Kidney tubule cell (primary cell): ENCODE results near the gene KRTAP4-9.
A peak's percentile ranks its signal among the peaks of the same experiment; 100 is the strongest.
"Not testable (repeated sequence)": the region's sequence is repeated elsewhere in the genome, so short reads cannot be mapped to it uniquely, and the experiment has no call there.

Experiments
- DNase-seq: peaks from one replicate; pipeline ENCODE4 v3.0.0-alpha.2; 2018; ENCODE audit warnings: low spot score

The KRTAP4-9 gene

DNA sequence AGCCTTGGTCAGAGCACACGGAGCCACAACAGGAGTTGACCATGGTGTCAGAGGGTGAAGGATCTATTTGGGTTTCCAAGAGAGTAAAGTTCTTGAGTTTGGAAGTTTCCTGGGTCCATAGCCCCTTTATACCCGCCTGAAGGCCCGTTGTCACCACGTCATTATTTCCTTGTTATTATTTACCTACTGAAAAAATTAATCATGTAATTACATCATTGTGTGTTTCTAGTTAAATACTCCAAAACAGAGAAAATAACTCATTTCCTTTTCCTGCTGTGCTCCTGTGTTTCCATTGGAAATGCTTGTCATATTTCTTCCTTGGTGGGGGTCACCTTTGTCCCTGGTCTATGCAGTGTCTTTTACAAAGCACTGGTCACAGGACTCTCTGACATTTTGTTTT, 7.1 kb upstream of the KRTAP4-9 start, which contains the start of gene KRTAP4-8:
Gene KRTAP4-8 (minus strand): TSS at position 101 of the 400 bp plus-strand sequence. CDS start 58 bp downstream, at position 43.
- DNase-seq = no peak

DNA sequence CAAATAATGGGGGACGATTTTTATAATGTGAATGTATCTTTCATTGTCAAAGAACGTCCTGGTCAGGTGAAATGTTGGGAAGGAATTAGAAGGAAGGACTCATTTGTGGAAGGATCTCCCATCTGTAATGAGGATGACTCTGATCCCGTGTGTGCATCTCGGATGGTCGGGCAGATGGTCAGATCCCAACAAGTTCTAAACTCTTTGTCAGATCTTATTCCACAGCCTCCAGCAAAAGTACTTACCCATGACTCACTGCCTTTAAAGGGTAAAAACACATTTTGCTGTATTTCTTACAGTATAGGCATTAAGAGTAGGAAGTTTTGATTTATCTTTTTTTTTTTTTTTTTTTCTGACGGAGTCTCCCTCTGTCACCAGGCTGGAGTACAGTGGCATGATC, 6.7 kb upstream of the KRTAP4-9 start:
- peak; percentile 14 for DNase-seq

GRCh38 chr17:41099682-41100480, 5.3 kb upstream of the KRTAP4-9 start:
- peak; percentile 84 for DNase-seq

DNA sequence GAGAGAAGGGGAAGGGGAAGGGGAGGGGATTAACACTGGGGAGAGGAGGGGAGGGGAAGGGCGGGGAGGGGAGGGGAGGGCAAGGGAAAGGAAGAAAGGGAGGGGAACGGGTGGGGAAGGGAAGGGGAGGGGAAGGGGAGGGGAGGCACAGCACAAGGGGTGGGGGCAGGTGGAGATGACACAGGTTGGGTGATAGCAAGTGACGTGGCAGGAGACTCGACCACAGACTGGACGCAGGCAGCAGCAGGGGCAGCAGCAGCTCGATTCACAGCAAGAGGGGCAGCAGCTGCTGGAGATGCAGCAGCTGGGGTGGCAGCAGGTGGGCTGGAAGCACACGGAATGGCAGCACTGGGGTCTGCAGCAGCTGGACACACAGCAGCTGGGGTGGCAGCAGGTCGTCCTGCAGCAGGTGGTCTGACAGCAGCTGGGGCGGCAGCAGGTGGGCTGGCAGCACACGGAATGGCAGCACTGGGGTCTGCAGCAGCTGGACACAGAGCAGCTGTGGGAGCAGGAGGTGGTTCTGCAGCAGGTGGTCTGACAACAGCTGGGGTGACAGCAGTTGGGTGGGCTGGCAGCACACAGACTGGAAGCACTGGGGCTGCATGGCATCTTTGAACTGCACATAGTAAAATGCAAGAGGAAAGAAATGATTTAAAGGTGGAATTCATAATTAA, 3.5 kb upstream of the KRTAP4-9 start, which contains the start of gene KRTAP4-16:
Gene KRTAP4-16 (minus strand): TSS at position 624 of the 674 bp plus-strand sequence. CDS start 0 bp downstream, at position 624.
- no peak for DNase-seq

DNA sequence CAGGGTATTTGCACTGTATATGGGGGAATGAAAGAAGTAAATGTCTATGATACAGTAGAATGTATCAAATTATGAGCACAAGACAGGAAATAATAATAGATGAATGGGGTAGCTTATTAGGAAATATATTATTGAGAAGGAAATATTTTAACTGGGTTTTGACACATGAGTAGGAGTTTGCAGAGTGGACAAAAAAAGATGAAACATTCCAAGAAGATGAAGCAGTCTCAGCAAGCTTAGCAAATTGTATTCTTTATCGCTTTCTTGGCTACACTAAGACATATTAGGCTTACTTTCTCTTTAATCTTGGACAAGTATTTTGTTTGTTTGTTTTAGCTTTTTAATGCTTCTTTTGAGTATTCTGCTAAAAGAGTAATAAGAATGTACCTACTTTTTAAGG, 1.3 kb upstream of the KRTAP4-9 start:
- DNase-seq = no peak

DNA sequence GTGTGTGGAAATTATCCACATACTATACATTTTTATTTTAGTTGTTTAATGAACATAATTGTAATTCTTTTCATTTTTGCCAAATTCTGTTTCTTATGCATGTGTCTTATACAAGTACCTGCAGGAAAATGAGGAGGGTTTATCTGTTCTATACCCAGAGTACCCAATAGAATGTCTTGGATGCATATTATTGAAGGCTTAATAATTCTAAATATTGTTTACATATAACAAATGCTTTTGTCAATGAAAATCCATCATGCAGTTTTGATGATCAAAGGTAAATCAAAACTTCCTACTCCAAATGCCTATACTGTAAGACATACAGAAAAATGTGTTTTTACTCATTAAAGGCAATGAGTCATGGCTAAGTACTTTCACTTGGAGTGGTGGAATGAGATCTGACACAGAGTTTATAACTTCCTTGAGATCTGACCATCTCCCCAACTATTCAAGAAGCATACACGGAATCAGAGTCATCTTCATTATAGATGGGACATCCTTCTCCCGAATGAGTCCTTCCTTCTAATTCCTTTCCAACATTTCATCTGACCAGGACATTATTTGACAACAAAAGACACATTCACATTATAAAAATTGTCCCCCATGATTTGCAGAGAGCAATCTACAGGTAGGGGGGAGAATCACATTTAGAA, 677 bp upstream of the KRTAP4-9 start:
- DNase-seq = peak; percentile 79

GRCh38 chr17:41107941-41108450, 2.8 kb downstream of the KRTAP4-9 start:
- DNase-seq = peak; percentile 41

DNA sequence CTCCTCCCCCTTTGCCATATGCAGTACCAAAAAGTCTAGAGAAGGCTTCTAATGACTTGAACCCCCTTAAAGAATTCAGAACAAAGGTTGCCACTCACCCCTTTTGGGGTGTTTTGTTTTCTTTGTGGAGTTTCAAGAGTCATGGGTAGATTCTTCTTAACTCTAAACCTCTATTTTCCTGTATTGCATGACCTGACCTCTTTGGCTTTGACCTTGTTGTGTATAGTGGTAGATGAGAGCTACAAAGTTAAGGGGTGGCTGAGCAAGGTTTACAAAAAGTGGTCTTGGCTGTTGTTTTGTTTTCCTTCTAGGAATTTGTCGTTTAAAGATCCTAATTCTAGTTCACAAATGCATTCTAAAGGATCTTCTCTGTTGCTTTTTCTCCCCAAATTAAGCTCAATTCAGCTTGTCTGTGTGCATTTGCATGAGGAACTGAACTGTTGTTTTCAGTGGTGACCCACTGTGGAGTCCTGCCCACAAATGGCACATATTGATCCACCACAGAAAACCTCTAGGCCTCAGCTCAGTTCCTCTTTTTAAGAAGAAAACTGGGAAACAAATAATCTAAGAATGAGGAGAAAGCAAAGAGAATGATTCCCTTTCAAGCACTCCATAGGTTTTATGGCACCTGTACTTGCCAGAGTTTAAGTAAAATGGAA, 3.7 kb downstream of the KRTAP4-9 start:
- DNase-seq = not testable (repeated sequence)

DNA sequence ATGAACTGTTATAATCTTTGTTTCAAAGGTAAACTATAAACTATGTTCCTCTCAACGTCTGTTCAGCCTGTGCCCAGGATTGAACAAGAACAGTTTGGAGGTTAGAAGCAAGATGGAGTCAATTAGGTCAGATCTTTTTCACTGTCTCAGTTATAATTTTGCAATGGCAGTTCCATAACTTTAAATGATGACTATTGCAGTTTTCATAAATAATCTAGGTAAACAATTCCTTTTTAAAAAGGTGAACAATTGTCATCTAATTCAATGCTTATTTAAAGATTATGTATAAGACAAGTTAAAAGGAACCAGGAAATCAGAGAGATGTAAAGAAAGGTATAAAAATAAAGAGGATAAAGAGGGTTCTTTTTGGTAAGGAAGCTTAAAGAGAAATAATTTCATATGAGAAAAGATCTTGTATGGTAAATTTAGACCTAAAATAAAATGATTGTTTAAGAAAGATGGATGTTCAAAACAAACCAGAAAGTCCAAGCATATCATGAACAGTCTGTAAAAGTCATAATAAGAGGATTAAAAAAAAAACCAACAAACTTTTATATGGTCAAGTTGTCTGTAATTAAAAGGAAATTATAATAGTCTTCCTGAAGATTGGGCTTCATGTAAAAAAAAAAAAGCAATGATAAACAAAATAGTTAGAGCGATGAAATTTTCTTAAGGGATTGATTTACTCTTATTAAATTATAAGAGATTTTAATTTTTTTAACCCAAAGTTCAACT, 6.1 kb downstream of the KRTAP4-9 start:
- no peak for DNase-seq

DNA sequence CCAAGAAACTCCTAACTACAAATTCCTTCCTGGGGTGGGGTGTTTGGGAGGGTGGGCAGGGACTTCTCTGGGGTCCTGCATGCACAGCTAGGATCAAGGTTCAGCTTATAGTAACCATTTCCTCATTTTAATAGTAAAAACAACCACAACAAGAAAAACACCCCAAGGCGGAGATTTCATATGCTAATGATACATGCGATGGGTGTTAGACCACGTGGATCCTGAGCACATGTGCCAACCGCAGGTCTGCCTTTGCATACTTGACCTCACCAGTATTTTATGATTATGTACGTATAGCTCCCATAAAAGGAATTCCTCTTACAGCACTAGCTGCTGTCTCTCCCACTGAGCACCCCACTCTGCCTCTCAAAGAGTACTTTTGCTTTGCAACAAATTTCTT, 11.1 kb downstream of the KRTAP4-9 start:
- no peak for DNase-seq

GRCh38 chr17:41117846-41118386, 12.7 kb downstream of the KRTAP4-9 start, which contains the start of gene KRTAP4-11:
Gene KRTAP4-11 (minus strand): TSS chr17:41118373. CDS start chr17:41118315, 58 bp downstream.
- not testable (repeated sequence) for DNase-seq

- no peak for DNase-seq
These were observed 13.5 kb downstream of the KRTAP4-9 start for GRCh38 chr17:41118721-41119120.

- DNase-seq = not testable (repeated sequence)
These were observed 14.8 kb downstream of the KRTAP4-9 start for GRCh38 chr17:41119696-41120690.

DNA sequence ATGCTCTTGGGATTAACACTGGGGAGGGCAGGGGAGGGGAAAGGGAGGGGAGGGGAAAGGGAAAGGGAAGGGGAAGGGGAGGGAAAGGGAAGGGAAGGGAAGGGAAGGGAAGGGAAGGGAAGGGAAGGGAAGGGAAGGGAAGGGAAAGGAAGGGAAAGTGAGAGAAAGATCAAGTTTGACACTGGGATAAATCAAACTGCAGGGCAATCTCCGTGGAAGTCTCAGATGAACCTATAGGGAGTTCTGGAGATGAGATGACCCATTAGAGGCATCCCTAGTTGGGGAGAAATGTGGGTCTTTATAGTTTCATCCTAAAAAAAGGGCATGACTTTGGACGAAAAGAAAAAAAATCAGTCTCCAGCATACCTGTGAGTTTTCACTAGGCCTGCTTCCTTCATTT, 16.6 kb downstream of the KRTAP4-9 start:
- DNase-seq = no peak

GRCh38 chr17:41123292-41123990, 18.3 kb downstream of the KRTAP4-9 start:
- not testable (repeated sequence) for DNase-seq

GRCh38 chr17:41123991-41124371, 18.8 kb downstream of the KRTAP4-9 start, which contains the start of gene KRTAP4-12:
Gene KRTAP4-12 (minus strand): TSS chr17:41124182. CDS start chr17:41124122, 60 bp downstream.
- not testable (repeated sequence) for DNase-seq

DNA sequence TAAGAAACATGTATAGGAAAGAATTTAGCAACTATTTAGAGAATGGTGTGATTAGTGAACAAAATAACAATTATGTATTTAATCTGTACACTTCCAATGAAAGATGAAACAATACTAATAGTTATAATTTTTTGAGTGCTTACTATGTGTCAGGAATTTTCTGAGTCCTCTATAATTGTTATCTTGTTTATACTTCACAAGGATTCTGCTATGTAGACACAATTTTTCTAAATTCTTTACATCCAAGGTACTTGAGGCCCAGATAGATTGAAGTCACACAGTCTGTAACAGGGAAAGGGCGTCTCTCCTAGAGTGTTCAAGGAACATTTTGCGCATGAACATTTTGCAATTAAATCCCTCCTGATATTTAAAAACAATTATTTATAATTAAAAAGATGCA, 19.9 kb downstream of the KRTAP4-9 start:
- DNase-seq = no peak

DNA sequence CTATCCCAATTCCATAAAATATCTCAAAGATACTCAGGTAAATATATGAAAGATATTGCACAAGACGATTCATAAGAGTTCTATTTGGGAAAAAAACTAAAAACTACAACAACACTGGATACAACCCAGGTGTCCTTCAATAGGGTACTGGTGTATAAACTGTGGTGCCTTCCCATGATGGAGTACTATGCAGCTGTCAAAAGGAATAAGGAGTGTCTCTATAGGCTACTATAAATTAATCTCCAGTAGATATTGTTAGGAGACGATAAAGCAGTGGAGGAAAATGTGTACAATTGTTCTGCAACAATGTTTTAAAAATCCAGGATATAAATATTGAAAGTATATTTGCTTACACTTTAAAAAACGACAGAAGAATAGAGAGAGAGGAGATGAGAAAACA, 21.2 kb downstream of the KRTAP4-9 start:
- DNase-seq = no peak

DNA sequence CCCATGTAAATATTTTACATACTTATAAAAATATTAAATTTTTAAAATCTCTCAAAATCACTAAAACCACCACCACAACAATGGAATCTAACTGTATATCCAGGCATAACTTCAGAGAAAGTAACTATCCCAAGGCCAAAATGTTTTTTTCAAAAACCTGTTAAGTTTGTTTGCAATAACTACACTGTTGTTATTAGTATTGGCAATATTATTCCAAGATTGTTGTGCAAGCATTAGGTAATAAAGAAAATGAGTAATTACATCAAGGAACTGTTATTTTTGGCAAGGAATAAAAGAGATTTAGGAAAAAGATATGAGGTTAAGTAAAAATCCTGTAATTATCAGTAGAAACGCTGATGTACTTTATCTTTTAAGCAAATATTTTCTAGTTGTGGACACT, 22.2 kb downstream of the KRTAP4-9 start:
- no peak for DNase-seq
